ENCODE data around the gene TGFBR1. TPM values are rescaled to one million over a fixed set of nuclear protein-coding genes. Genes with fewer than 3 reads are reported as not detected.

Gene TGFBR1
- 10 to 100 TPM; 74.8 to 75.6 TPM for total RNA-seq
- 76.8 TPM for polyA plus RNA-seq (2013, experiment 1 of 2)
- polyA plus RNA-seq (2013, experiment 2 of 2), result 77.1 TPM
- long read RNA-seq, experiment 1, full-length matches to known transcripts, result 2 of 28 reads
- long read RNA-seq, experiment 1, partial matches to known transcripts, result 2 of 28 reads
- long read RNA-seq, experiment 1, other reads (novel, unspliced or antisense), result 24 of 28 reads
- long read RNA-seq, experiment 2, full-length matches to known transcripts, result 171 of 226 reads
- long read RNA-seq, experiment 2, partial matches to known transcripts, result 4 of 226 reads
- long read RNA-seq, experiment 2, other reads (novel, unspliced or antisense), result 51 of 226 reads
- long read RNA-seq, experiment 3, full-length matches to known transcripts, result 3 of 22 reads
- long read RNA-seq, experiment 3, partial matches to known transcripts, result 17 of 22 reads
- long read RNA-seq, experiment 3, other reads (novel, unspliced or antisense), result 2 of 22 reads
- long read RNA-seq, experiment 4, partial matches to known transcripts, result 0 of 7 reads
- long read RNA-seq, experiment 4, other reads (novel, unspliced or antisense), result 7 of 7 reads

DNA sequence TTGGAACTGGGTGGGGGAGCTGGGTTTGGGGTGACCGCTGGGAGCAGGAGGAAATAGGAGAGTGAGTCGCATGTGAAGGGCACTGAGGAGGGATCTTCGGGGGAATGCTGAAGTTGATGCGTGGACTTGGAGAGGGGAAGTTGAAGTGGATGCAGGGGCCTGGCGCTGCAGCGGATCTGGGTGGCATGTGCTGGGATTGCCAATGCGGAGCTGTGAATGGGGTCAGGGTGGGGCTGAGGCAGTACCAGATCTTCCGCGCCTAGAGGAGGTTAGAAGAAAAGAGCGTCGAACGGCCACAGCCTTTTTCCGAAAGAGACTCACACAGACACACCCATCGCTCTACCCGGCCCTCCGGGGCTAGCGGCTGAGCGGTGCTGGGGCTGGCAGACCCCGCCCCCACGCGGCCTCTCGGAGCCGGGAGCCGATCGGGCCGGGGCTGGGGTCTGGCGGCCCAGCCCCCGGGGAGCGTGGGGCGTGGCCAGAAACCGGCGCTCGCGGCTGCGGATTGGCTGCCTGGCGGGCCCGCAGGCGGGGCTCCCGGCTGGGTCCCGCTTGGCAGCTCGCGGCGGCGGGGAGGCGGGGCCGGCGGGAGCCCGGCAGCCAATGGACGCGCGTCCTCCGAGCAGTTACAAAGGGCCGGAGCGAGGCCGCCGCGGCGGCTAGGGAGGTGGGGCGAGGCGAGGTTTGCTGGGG lies at the start of gene TGFBR1:
TSS of gene TGFBR1 (plus strand) at position 655 of the 693 bp plus-strand sequence. CDS start 93 bp downstream, outside the sequence.
- peak; percentile 98 for DNase-seq
- H3K27ac ChIP-seq (ENCODE audit: low read depth, low read length), result peak within 1 kb of the TSS; percentile 79
- H3K9me3 Mint-ChIP-seq, result peaks cover 2% of the 10 kb centered on the region
- peaks cover 33% of the 10 kb centered on the region for H3K4me1 Mint-ChIP-seq
- peaks cover 12% of the 10 kb centered on the region for H3K36me3 ChIP-seq (ENCODE audit: control insufficient read depth, insufficient read depth, low read length)
- TF ChIP-seq, protein P1, sequence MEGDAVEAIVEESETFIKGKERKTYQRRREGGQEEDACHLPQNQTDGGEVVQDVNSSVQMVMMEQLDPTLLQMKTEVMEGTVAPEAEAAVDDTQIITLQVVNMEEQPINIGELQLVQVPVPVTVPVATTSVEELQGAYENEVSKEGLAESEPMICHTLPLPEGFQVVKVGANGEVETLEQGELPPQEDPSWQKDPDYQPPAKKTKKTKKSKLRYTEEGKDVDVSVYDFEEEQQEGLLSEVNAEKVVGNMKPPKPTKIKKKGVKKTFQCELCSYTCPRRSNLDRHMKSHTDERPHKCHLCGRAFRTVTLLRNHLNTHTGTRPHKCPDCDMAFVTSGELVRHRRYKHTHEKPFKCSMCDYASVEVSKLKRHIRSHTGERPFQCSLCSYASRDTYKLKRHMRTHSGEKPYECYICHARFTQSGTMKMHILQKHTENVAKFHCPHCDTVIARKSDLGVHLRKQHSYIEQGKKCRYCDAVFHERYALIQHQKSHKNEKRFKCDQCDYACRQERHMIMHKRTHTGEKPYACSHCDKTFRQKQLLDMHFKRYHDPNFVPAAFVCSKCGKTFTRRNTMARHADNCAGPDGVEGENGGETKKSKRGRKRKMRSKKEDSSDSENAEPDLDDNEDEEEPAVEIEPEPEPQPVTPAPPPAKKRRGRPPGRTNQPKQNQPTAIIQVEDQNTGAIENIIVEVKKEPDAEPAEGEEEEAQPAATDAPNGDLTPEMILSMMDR (conservative IDR thresholded peaks at IDR 0.05), result peak; percentile 35
- H3K36me3 Mint-ChIP-seq (ENCODE audit: low read depth), result no peaks in the 10 kb centered on the region
- peak within 1 kb of the TSS; percentile 91 for H3K4me3 ChIP-seq (ENCODE audit: low read length)
- H3K27me3 Mint-ChIP-seq (ENCODE audit: insufficient read depth), result peaks cover 6% of the 10 kb centered on the region
- peak within 1 kb of the TSS; percentile 73 for H3K4me3 Mint-ChIP-seq
- H3K4me1 ChIP-seq (ENCODE audit: control insufficient read depth, insufficient read depth, low read length), result peaks cover 12% of the 10 kb centered on the region
- H3K9ac ChIP-seq (ENCODE audit: extremely low read depth, low read length, poor library complexity, severe bottlenecking), result peak within 1 kb of the TSS; percentile 60
- H3K27me3 ChIP-seq (ENCODE audit: control insufficient read depth, insufficient read depth, low read length, poor library complexity, severe bottlenecking), result no peaks in the 10 kb centered on the region
- H3K9me3 ChIP-seq (ENCODE audit: control insufficient read depth, low read length), result peaks cover under 1% of the 10 kb centered on the region
- peak within 1 kb of the TSS; percentile 77 for H3K27ac Mint-ChIP-seq
- 0 to 1% methylated on average over 6 to 60 of the region's 60 CpGs for WGBS, 2 experiments (ENCODE audit: insufficient coverage in 1 of 2, insufficient read length in 1 of 2)

DNA sequence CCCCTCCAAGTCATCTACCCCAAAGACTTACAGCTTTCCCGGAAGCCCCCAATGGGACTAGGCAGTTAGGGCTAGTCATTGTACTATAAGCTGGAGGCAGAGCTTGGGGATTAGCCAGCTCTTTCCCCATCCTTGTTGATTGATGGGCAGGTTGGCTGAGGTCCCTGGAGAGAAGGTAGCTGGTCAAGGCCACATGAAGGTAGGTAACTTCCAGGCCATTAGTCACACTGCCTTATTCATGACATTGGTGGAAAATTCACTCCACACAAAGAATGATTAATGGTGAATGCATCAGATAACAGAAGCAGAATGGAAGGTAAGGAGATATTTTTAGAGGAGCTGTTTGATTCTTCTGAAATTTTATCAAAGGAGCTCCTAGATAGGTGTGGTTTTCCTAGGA lies 49.5 kb upstream of the TGFBR1 start:
- H3K27ac Mint-ChIP-seq, result no peak overlapping the region

DNA sequence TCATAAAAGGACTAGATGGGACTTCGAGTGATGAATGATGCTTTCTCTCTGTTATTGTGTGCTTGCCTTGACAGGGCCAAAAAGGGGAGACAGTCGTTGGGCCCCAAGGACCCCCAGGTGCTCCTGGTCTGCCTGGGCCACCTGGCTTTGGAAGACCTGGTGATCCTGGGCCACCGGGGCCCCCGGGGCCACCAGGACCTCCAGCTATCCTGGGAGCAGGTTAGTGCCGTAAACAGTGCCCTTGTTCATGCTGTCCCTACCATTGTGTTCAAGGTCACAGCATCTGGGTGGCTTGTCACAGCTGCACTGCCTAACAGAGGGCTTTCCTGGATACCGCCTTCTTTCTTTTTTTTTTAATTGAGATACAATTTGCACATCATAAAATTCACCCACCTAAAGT lies 48.7 kb upstream of the TGFBR1 start:
- H3K27ac Mint-ChIP-seq, result no peak overlapping the region
- Histone ChIP-seq H3K4me1 (ENCODE audit: control insufficient read depth, insufficient read depth, low read length) (no peaks in the 10 kb centered on the region), H3K27ac (ENCODE audit: low read depth, low read length) (no peak overlapping the region), H3K27me3 (ENCODE audit: control insufficient read depth, insufficient read depth, low read length, poor library complexity, severe bottlenecking) (no peaks in the 10 kb centered on the region), H3K9ac (ENCODE audit: extremely low read depth, low read length, poor library complexity, severe bottlenecking) (no peak overlapping the region), H3K9me3 (ENCODE audit: control insufficient read depth, low read length) (no peaks in the 10 kb centered on the region), H3K4me3 (ENCODE audit: low read length) (no peak overlapping the region), H3K36me3 (ENCODE audit: control insufficient read depth, insufficient read depth, low read length) (no peaks in the 10 kb centered on the region)
- no peaks in the 10 kb centered on the region for H3K27me3 Mint-ChIP-seq (ENCODE audit: insufficient read depth)
- 90% methylated on average over 4 to 6 of the region's 6 CpGs for WGBS, 2 experiments (ENCODE audit: insufficient coverage in 1 of 2, insufficient read length in 1 of 2)
- no peaks in the 10 kb centered on the region for H3K36me3 Mint-ChIP-seq (ENCODE audit: low read depth)
- peak; percentile 5 for DNase-seq
- H3K9me3 Mint-ChIP-seq, result no peaks in the 10 kb centered on the region
- H3K4me1 Mint-ChIP-seq, result peaks cover 4% of the 10 kb centered on the region
- no peak overlapping the region for H3K4me3 Mint-ChIP-seq
- TF ChIP-seq, protein P1 (conservative IDR thresholded peaks at IDR 0.05), result no peak

More for the DNA sequence above, 49.5 kb upstream of the TGFBR1 start:
- H3K36me3 Mint-ChIP-seq (ENCODE audit: low read depth), result no peaks in the 10 kb centered on the region
- no peaks in the 10 kb centered on the region for H3K9me3 Mint-ChIP-seq
- TF ChIP-seq, protein P1 (conservative IDR thresholded peaks at IDR 0.05), result no peak
- no peaks in the 10 kb centered on the region for H3K9me3 ChIP-seq (ENCODE audit: control insufficient read depth, low read length)
- H3K4me3 ChIP-seq (ENCODE audit: low read length), result no peak overlapping the region
- no peak for DNase-seq
- no peaks in the 10 kb centered on the region for H3K4me1 ChIP-seq (ENCODE audit: control insufficient read depth, insufficient read depth, low read length)
- H3K4me1 Mint-ChIP-seq, result peaks cover 6% of the 10 kb centered on the region
- no peaks in the 10 kb centered on the region for H3K27me3 ChIP-seq (ENCODE audit: control insufficient read depth, insufficient read depth, low read length, poor library complexity, severe bottlenecking)
- no peaks in the 10 kb centered on the region for H3K36me3 ChIP-seq (ENCODE audit: control insufficient read depth, insufficient read depth, low read length)
- no peaks in the 10 kb centered on the region for H3K27me3 Mint-ChIP-seq (ENCODE audit: insufficient read depth)
- H3K27ac ChIP-seq (ENCODE audit: low read depth, low read length), result no peak overlapping the region
- H3K9ac ChIP-seq (ENCODE audit: extremely low read depth, low read length, poor library complexity, severe bottlenecking), result no peak overlapping the region
- WGBS, 2 experiments (ENCODE audit: insufficient coverage in 1 of 2, insufficient read length in 1 of 2), result 100% methylated on average over 1 of the region's 1 CpG; no CpG with 5 or more reads in 1 of the 2 experiments
- H3K4me3 Mint-ChIP-seq, result no peak overlapping the region

All from endodermal cell (in vitro differentiated cells).